ENCODE data around the gene MRPL4.
A peak's percentile ranks its signal among the peaks of the same experiment; 100 is the strongest.
"Not testable (repeated sequence)": the region's sequence is repeated elsewhere in the genome, so short reads cannot be mapped to it uniquely, and the experiment has no call there.

MRPL4 gene

GRCh38 chr19:10230173-10230860, 21.7 kb upstream of the MRPL4 start:
- DNase-seq = peak in 16 of 56 donors; percentile 5 to 67 (median 28)

DNA sequence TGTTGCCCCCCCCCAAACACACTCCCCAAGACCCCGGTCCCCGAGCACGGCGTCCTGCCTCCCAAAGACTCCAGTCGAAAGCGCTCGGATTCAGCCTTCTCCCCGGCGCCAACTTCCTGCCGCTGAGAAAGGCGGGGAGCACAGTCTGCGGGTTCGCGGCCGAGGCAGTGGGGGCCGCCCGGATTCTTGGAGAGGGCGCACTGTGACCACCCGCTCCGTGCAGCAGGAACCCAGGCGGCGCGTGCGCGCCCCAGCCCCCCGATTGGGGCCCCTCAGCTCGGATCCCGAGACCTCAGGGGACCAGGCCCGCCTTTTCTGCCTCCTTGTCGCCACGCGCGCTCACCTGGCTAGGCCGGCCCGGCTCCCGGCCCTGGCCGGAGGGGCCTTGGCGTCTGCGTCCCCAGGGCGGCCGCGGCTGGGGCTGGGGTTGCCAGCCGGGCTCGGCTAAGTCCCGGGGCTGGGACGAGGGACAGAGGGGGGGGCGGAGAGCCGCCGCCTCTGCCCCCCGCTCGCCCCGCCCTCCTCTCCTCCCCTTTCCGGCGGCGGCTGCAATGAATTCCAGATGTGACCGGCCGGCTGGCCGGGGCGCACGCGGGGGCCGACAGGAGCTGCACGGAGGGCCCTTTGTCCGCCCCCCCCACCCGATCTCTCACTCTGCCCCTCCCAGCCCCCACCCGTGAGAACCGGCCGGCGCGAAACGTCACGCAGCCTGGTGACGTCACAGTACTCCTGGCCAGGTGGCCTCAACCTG, 21.0 kb upstream of the MRPL4 start, which contains the start of gene S1PR2:
Gene S1PR2, minus strand, starts transcription at position 471 of the 751 bp plus-strand sequence. CDS start 6,426 bp downstream, outside the sequence.
- peak in 30 of 56 donors; percentile 3 to 74 (median 25) for DNase-seq

- no peak for DNase-seq
These were observed 20.3 kb upstream of the MRPL4 start for GRCh38 chr19:10231612-10232228.

DNA sequence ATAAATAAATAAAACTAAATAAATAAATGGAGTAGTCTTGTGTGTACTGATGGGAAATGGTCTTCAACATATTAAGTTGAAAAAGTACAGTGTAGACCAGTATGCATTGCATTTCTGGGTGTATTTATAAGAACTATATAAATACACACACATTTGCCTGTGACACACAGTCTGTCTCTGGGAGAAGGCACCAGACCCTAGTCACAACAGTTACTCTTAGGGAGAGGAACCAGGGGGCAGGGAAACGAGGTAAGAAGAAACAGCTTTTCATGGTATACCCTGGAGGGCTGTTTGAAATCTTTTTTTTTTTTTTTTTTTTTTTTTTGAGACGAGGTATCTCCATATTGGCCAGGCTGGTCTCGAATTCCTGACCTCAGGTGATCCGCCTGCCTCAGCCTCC, 18.1 kb upstream of the MRPL4 start:
- no peak for DNase-seq

DNA sequence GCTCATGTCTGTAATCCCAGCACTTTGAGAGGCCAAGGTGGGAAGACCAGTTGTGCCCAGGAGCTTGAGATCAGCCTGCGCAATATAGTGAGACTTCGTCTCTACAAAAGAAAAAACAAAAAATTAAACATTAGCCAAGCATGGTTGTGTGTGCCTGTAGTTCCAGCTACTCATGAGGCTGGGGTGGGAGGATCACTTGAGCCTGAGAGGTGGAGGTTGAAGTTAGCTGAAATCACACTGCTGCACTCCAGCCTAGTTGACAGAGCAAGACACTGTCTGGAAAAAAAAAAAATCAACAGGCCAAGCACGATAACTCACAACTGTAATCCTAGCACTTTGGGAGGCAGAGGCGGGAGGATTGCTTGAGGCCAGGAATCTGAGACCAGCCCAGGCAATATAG, 17.0 kb upstream of the MRPL4 start:
- no peak for DNase-seq

GRCh38 chr19:10235409-10235808, 16.6 kb upstream of the MRPL4 start:
- not testable (repeated sequence) for DNase-seq

- DNase-seq = no peak
These were observed 14.3 kb upstream of the MRPL4 start for GRCh38 chr19:10237702-10238101.

- no peak for DNase-seq
These were observed 13.7 kb upstream of the MRPL4 start for GRCh38 chr19:10238172-10238783.

DNA sequence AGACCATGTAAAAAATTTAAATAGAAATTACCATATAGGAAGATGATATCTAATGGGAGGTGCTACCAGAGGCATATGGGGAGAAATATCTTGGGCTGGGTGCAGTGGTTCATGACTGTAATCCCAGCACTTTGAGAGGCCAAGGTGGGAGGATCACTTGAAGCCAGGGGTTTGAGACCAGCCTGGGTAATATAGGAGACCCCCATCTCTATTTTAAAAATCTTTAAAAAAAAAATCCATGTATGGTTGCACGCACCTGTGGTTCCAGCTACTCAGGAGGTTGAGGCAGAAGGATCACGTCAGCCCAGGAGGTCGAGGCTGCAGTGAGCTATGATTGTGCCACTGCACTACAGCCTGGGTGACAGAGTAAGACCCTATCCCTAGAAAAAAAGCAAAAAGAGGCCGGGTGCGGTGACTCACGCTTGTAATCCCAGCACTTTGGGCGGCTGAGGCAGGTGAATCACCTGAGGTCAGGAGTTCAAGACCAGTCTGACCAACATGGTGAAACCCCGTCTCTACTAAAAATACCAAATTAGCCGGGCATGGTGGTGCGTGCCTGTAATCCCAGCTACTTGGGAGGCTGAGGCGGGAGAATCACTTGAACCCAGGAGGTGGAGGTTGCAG, 10.1 kb upstream of the MRPL4 start:
- not testable (repeated sequence) for DNase-seq

- no peak for DNase-seq
These were observed 8.4 kb upstream of the MRPL4 start for GRCh38 chr19:10243606-10244005.

DNA sequence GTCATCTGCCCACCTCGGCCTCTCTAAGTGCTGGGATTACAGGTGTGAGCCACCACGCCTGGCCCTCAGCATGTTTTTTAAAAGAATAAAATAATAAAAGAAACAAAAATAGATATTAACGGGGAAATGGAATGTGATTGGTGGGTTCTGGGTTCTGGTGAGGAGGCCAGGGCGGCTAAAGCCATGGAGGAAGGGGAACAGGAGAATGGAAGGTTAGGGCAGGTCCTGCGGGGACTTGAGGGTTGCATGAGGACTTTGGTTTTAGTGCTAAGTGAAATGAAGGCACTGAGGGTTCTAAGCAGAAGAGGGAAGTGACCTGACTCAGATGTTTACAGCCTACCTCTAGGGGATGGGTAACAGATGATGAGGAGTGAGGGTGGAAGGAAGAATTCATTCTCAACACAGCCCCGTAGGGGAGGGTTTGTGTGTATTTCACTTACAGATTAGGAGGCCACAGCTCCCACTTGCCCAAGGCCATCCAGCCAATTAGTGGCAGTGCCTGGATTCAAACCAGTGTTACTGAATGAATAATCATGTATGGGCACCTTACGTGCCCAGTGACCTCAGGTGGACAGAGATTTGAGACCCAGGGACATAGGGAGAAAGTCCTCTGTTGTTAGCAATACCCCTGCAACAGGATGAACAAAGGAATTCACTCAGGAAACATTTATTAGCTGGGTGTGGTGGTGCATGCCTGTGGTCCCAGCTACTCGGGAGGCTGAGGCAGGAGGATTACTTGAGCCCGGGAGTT, 6.7 kb upstream of the MRPL4 start:
- no peak for DNase-seq

DNA sequence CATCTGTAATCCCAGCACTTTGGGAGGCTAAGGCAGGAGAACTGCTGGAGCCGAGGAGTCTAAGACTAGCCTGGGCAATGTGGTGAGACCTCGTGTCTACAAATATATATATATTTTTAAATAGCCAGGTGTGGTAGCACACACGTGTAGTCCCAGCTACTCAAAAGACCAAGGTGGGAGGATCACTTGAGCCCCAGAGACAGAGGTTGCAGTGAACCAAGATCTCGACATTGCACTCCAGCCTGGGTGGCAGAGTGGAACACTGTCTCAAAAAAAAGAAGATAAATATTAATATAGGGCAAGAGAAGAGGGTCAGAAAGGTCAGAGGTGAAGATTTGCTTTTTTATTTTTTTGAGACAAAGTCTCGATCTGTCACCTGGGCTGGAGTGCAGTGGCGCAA, 5.5 kb upstream of the MRPL4 start:
- DNase-seq = no peak

DNA sequence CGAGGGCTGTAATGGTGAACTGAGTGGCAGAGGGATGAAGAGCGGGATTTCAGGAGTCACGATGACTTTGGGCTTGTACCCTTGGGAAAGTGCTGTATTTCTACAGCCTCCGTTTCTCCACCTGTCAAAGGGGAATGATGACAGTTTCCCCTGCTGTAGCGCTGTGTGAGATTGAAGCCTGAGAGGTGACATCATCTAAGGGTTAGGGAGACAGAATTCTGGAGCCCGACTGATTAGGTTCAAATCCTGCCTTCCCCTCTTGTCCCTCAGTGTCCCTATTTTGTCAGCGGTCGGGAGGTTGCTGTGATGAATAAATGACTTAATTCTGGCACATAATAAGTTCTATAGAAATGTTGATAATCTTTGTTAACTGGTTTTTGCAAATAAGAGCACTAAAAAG, 693 bp downstream of the MRPL4 start:
- no peak for DNase-seq

DNA sequence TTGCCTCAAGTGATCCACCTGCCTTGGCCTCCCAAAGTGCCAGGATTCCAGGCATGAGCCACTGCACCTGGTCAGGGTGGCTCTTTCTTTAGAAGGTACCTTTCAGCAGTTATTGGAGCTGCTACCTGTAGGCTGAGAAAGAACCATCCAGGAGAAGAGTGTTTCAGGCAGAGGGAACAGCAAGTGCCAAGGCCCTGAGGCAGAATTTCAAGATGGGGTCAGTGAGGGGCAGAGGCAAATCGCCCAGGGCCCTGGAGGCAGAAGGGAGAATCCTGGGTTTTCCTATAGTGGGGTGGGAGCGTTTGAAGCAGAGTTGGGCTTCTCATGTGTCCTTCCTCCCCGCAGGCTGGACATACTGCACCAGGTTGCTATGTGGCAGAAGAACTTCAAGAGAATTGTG, 2.2 kb downstream of the MRPL4 start:
- DNase-seq = no peak

DNA sequence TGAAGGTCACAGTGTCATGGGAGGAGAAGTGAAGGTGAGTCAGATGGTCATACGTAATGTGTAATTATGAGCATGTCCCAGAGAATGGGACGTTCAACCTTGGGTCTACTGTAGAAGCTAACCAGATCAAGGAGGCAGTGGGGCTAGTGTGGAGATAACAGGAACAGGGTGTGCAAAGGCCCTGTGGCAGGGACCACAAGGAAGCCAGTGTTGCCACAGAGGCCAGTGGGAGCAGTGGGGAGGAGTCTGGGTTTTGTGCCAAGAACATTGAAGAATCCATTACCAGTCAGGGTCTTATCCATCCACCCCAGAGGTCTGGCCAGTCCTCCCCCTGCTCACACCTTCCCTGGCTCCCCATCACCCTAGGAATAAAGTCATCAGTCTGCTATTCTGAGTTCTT, 3.3 kb downstream of the MRPL4 start:
- DNase-seq = no peak

DNA sequence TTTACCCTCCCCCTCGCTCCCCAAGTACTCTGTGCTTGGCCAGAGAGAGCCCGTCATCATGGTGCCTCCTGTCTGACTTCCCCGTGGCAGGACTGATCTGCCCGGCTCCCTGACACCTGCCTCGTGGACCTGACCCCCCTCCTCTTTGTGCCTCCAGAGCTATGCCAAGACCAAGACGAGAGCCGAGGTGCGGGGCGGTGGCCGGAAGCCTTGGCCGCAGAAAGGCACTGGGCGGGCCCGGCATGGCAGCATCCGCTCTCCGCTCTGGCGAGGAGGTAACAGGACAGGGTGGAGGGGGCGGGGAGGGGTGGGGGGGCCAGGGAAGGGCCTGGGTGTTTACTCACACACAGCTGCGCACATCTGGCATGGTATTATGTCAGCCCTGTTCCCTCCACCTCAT, 4.5 kb downstream of the MRPL4 start:
- no peak for DNase-seq

DNA sequence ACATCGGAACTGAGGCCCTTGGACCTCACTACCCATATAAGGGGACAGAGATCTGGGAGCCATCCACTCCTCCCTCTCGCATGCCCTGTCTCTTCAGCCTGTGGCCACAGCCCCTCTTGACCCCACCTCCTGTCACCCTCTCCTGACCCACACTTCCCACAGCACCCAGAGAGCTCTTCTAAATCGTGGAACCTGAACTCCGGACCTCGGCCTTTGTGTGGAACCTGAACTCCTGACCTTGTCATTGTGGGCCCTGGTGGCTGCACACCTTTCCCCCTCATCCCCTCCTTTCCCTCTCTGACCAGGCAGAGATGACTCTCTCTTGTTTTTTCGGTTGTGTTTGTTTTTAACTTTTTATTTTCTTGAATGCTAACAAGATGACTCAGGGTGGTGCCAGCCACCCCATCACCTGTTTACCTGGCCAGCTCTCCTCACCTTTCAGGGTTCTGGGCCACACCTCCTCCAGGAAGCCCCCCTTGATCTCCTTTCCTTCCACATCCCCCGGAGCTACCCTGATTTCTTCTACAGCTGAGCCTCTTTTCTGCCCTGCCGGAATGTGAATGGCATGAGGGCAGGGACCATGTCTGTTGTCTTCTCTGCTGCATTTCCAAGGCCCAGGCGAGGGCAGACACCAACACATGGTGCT, 5.1 kb downstream of the MRPL4 start:
- DNase-seq = no peak

GRCh38 chr19:10258080-10258710, 6.2 kb downstream of the MRPL4 start:
- DNase-seq = no peak

DNA sequence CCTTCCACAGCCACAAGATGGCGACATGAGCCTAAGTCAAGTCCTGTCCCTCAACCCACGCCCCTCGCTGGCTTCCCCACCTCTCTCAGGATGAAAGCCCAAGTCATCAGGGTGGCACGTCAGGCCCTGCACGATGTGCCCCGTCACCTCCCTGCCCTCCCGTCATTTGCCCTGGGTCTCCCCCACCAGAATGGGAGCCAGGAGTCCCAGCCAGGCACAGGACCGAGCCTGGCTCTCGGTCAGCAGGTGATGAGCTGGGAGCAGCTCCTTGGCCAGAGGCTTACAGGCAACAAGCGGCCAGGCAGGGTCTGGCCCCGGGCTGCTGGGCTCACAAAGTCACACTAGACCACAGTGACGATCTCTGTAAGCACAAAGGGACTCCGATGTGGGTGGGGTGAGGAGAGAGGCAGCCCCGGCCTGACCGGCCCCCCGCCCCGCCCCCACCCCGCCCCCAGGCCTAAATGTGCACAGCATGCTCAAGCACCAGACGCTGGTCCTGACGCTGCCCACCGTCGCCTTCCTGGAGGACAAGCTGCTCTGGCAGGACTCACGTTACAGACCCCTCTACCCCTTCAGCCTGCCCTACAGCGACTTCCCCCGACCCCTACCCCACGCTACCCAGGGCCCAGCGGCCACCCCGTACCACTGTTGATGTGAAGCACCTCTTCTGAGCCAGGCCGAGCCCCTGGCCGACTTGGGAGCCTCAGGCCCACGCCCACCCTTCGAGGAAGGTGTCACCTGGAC, 7.3 kb downstream of the MRPL4 start:
- DNase-seq = peak in 45 of 56 donors; percentile 4 to 86 (median 36)
